Trophoblast cell (in vitro differentiated cells and primary cell): ENCODE measurements around the gene NMNAT2.

Source experiments
- DNase-seq, 2 donors: peaks; one replicate each; pipeline ENCODE4 v3.0.0-alpha.2; 2016
- H2AFZ ChIP-seq: 2 replicates; pipeline ENCODE4 v1.6.1; 2013; ENCODE audit warnings: low read length, moderate library complexity, mild to moderate bottlenecking; ENCODE audit not compliant: insufficient read depth, poor library complexity
- H2AK5ac ChIP-seq: 2 replicates; pipeline ENCODE4 v1.6.1; 2013; ENCODE audit warnings: mild to moderate bottlenecking, low read length
- H2BK120ac ChIP-seq: 2 replicates; pipeline ENCODE4 v1.6.1; 2013; ENCODE audit warnings: low read length, mild to moderate bottlenecking, moderate library complexity; ENCODE audit not compliant: insufficient read depth, poor library complexity
- H2BK12ac ChIP-seq: 2 replicates; pipeline ENCODE4 v1.6.1; 2013; ENCODE audit warnings: mild to moderate bottlenecking, low read length, moderate library complexity
- H2BK5ac ChIP-seq: 2 replicates; pipeline ENCODE4 v1.6.1; 2013; ENCODE audit warnings: low read length, low read depth, moderate library complexity, mild to moderate bottlenecking; ENCODE audit not compliant: poor library complexity
- H3K14ac ChIP-seq: 2 replicates; pipeline ENCODE4 v1.6.1; 2013; ENCODE audit warnings: mild to moderate bottlenecking, low read length
- H3K18ac ChIP-seq: 2 replicates; pipeline ENCODE4 v1.6.1; 2013; ENCODE audit warnings: mild to moderate bottlenecking, low read length
- H3K23ac ChIP-seq: 2 replicates; pipeline ENCODE4 v1.6.1; 2013; ENCODE audit warnings: low read length
- H3K27ac ChIP-seq: 2 replicates; pipeline ENCODE4 v1.5.1; 2013; ENCODE audit warnings: low read depth, mild to moderate bottlenecking, inconsistent platforms, low read length, moderate library complexity
- H3K27me3 ChIP-seq: 2 replicates; pipeline ENCODE4 v1.6.1; 2013; ENCODE audit warnings: inconsistent platforms, mild to moderate bottlenecking, low read length, moderate library complexity; ENCODE audit not compliant: insufficient read depth
- H3K36me3 ChIP-seq, 2 experiments: 1 replicate in 1 of 2; 2 replicates in 1 of 2; pipeline ENCODE4 v1.6.1; 2013; ENCODE audit warnings: low read length in 2 of 2, mild to moderate bottlenecking in 2 of 2, moderate library complexity in 1 of 2; ENCODE audit not compliant: insufficient read depth in 2 of 2, control insufficient read depth in 1 of 2
- H3K4ac ChIP-seq: 2 replicates; pipeline ENCODE4 v1.6.1; 2013; ENCODE audit warnings: low read depth, mild to moderate bottlenecking, low read length, moderate library complexity
- H3K4me1 ChIP-seq, 2 experiments: 1 replicate in 1 of 2; 2 replicates in 1 of 2; pipeline ENCODE4 v1.6.1; 2013; ENCODE audit warnings: low read length in 2 of 2, mild to moderate bottlenecking in 2 of 2, moderate library complexity in 1 of 2; ENCODE audit not compliant: insufficient read depth in 2 of 2, control insufficient read depth in 1 of 2
- H3K4me2 ChIP-seq: 2 replicates; pipeline ENCODE4 v1.6.1; 2013; ENCODE audit warnings: inconsistent platforms, mild to moderate bottlenecking, low read length, moderate library complexity
- H3K4me3 ChIP-seq: 2 replicates; pipeline ENCODE4 v1.5.1; 2013; ENCODE audit warnings: mild to moderate bottlenecking, low read depth, low read length, inconsistent platforms
- H3K79me1 ChIP-seq: one replicate; pipeline ENCODE4 v1.6.1; 2013; ENCODE audit warnings: low read length
- H3K79me2 ChIP-seq: 2 replicates; pipeline ENCODE4 v1.6.1; 2013; ENCODE audit warnings: low read length, mild to moderate bottlenecking; ENCODE audit not compliant: control insufficient read depth, insufficient read depth, poor library complexity
- H3K9ac ChIP-seq: 2 replicates; pipeline ENCODE4 v1.6.1; 2013; ENCODE audit warnings: mild to moderate bottlenecking, low read length
- H3K9me3 ChIP-seq: 2 replicates; pipeline ENCODE4 v1.6.1; 2013; ENCODE audit warnings: low read depth, mild to moderate bottlenecking, control low read depth, inconsistent platforms, low read length; ENCODE audit not compliant: insufficient read depth
- H4K12ac ChIP-seq: 2 replicates; pipeline ENCODE4 v1.6.1; 2013; ENCODE audit warnings: low read depth, mild to moderate bottlenecking, low read length, moderate library complexity
- H4K8ac ChIP-seq: 2 replicates; pipeline ENCODE4 v1.6.1; 2013; ENCODE audit warnings: low read depth, mild to moderate bottlenecking, low read length, moderate library complexity
- H4K91ac ChIP-seq: one replicate; pipeline ENCODE4 v1.6.1; 2013; ENCODE audit warnings: low read depth, mild to moderate bottlenecking, low read length, moderate library complexity
- WGBS: extraction: QIAGEN DNeasy Blood & Tissue Kit; methylation state at CpG from one replicate; pipeline ENCODE4 v1.1.7; 2013; ENCODE audit warnings: missing lambda C conversion rate; ENCODE audit not compliant: insufficient read length, insufficient coverage; ENCODE audit errors: extremely low coverage; 5-methylcytosine and 5-hydroxymethylcytosine counted together

Gene NMNAT2

GRCh38 chr1:183263886-183264602, 154.1 kb downstream of the NMNAT2 start:
- Histone ChIP-seq H3K79me1 (peaks cover 2% of the 10 kb centered on the region), H2AFZ (no peak overlapping the region), H4K8ac (no peak overlapping the region), H3K9me3 (no peaks in the 10 kb centered on the region), H3K27me3 (no peaks in the 10 kb centered on the region), H3K4me2 (no peak overlapping the region), H2BK5ac (no peak overlapping the region), H3K18ac (no peak overlapping the region), H2BK12ac (peak overlapping the region; percentile 55), H3K4me1 (peaks cover 10 to 17% of the 10 kb centered on the region in 2 experiments), H3K9ac (no peak overlapping the region), H3K4me3 (no peak overlapping the region), H3K36me3 (peaks cover 0 to 4% of the 10 kb centered on the region in 2 experiments), H4K91ac (no peak overlapping the region), H3K14ac (no peak overlapping the region), H3K27ac (no peak overlapping the region), H3K79me2 (no peaks in the 10 kb centered on the region), H2AK5ac (no peak overlapping the region), H3K4ac (no peak overlapping the region), H3K23ac (no peak overlapping the region), H4K12ac (no peak overlapping the region), H2BK120ac (no peak overlapping the region)
- peak in 1 of 2 donors; percentile 70 for DNase-seq
- no CpG with 5 or more reads among the region's 6 CpGs for WGBS

DNA sequence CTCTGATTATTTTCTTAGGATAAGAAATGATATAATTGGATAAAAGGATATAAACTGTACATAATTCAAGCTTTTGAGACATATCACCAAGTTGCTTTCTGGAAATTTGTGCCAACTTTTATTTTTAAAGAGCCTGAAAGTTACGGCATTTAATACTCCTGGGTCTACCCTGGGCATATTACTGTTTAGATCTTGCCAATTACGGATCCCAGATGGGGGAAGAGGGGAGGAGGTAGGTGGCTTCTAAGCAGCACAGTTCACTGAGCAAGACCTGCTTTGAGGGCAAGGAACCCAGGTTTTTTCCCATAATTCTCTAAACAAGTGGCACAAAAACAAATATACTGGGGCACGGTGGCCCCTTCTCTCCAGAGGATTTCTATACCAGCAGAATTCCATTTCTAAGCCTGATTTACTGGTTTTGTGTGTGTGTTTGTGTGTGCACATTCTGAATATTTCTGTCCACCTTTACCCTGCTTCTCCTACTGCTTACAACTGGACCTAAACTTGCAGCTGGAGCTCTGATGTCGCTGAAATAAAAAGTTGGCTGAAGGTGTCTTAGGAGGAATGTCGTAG, 155.5 kb downstream of the NMNAT2 start:
- no peak overlapping the region for H4K91ac ChIP-seq
- H3K79me1 ChIP-seq, result peaks cover 2% of the 10 kb centered on the region
- H3K18ac ChIP-seq, result no peak overlapping the region
- DNase-seq, result peak; percentile 42 to 92
- no peak overlapping the region for H3K9ac ChIP-seq
- no peak overlapping the region for H2BK5ac ChIP-seq
- H3K27me3 ChIP-seq, result no peaks in the 10 kb centered on the region
- no peak overlapping the region for H3K4ac ChIP-seq
- H3K9me3 ChIP-seq, result no peaks in the 10 kb centered on the region
- peaks cover 0 to 4% of the 10 kb centered on the region in 2 experiments for H3K36me3 ChIP-seq
- no peak overlapping the region for H3K23ac ChIP-seq
- no peak overlapping the region for H3K4me3 ChIP-seq
- H2AFZ ChIP-seq, result no peak overlapping the region
- no peak overlapping the region for H3K27ac ChIP-seq
- no peak overlapping the region for H3K14ac ChIP-seq
- H2AK5ac ChIP-seq, result no peak overlapping the region
- H4K8ac ChIP-seq, result no peak overlapping the region
- H3K79me2 ChIP-seq, result no peaks in the 10 kb centered on the region
- H3K4me1 ChIP-seq, result peaks cover 6 to 12% of the 10 kb centered on the region in 2 experiments
- H2BK120ac ChIP-seq, result no peak overlapping the region
- no CpG with 5 or more reads among the region's 5 CpGs for WGBS
- no peak overlapping the region for H3K4me2 ChIP-seq
- H4K12ac ChIP-seq, result no peak overlapping the region
- H2BK12ac ChIP-seq, result no peak overlapping the region

DNA sequence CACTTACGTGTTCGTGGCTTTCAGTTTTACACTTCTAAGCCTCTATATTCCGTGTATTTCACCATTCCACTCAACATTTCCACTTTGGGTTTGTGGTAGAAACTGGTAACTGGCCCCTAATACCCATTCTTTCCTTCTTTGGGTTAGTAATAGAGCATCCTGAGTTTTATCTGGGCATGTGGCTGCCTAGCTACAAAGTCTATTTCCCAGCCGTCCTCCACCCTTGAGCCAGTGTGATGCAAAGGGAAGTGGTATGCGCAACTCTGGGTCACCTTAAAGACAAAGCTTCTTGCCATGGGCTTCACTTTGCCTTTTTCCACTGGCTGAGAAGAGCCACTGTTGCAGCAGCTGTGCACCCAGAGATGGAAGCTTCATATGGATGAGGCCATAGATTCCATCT, 158.3 kb downstream of the NMNAT2 start:
- no CpG with 5 or more reads among the region's 5 CpGs for WGBS
- H3K9me3 ChIP-seq, result no peaks in the 10 kb centered on the region
- H4K91ac ChIP-seq, result no peak overlapping the region
- H3K4ac ChIP-seq, result no peak overlapping the region
- no peak overlapping the region for H3K18ac ChIP-seq
- no peak overlapping the region for H2AFZ ChIP-seq
- no peak overlapping the region for H2AK5ac ChIP-seq
- H3K14ac ChIP-seq, result no peak overlapping the region
- peaks cover 2 to 9% of the 10 kb centered on the region in 2 experiments for H3K4me1 ChIP-seq
- H3K9ac ChIP-seq, result no peak overlapping the region
- no peak overlapping the region for H3K27ac ChIP-seq
- H4K12ac ChIP-seq, result no peak overlapping the region
- no peak overlapping the region for H2BK12ac ChIP-seq
- H3K4me2 ChIP-seq, result no peak overlapping the region
- H2BK120ac ChIP-seq, result no peak overlapping the region
- H3K36me3 ChIP-seq, result peaks cover 0 to 4% of the 10 kb centered on the region in 2 experiments
- H3K4me3 ChIP-seq, result no peak overlapping the region
- no peak overlapping the region for H3K23ac ChIP-seq
- H2BK5ac ChIP-seq, result no peak overlapping the region
- no peak overlapping the region for H4K8ac ChIP-seq
- H3K79me1 ChIP-seq, result peaks cover 2% of the 10 kb centered on the region
- DNase-seq, result no peak
- H3K79me2 ChIP-seq, result no peaks in the 10 kb centered on the region
- H3K27me3 ChIP-seq, result no peaks in the 10 kb centered on the region

- H3K4me3 ChIP-seq, result no peak overlapping the region
- H3K36me3 ChIP-seq, result peaks cover 4 to 8% of the 10 kb centered on the region in 2 experiments
- H3K14ac ChIP-seq, result no peak overlapping the region
- no peak overlapping the region for H3K23ac ChIP-seq
- H2BK12ac ChIP-seq, result no peak overlapping the region
- no peak overlapping the region for H4K91ac ChIP-seq
- WGBS, result no CpG with 5 or more reads among the region's 1 CpG
- H3K4me2 ChIP-seq, result no peak overlapping the region
- no peak overlapping the region for H2AK5ac ChIP-seq
- no peaks in the 10 kb centered on the region for H3K79me2 ChIP-seq
- no peak overlapping the region for H2BK120ac ChIP-seq
- no peaks in the 10 kb centered on the region for H3K27me3 ChIP-seq
- H2BK5ac ChIP-seq, result no peak overlapping the region
- H3K9ac ChIP-seq, result no peak overlapping the region
- H3K27ac ChIP-seq, result no peak overlapping the region
- DNase-seq, result no peak
- no peak overlapping the region for H4K8ac ChIP-seq
- no peak overlapping the region for H2AFZ ChIP-seq
- no peak overlapping the region for H4K12ac ChIP-seq
- H3K18ac ChIP-seq, result no peak overlapping the region
- peaks cover 1% of the 10 kb centered on the region for H3K9me3 ChIP-seq
- H3K4ac ChIP-seq, result no peak overlapping the region
- no peaks in the 10 kb centered on the region for H3K4me1 ChIP-seq
- no peaks in the 10 kb centered on the region for H3K79me1 ChIP-seq
Observed at GRCh38 chr1:183255073-183255472, 163.1 kb downstream of the NMNAT2 start.
